Measurements from ENCODE around the gene PRKCI.

GRCh38 chr3:170179432-170179831 is 42.8 kb upstream of the PRKCI start:
- TF ChIP-seq USF1 (IDR thresholded peaks at IDR 0.05) = no peak
- no peak for TF ChIP-seq REST (IDR thresholded peaks at IDR 0.05; ENCODE audit: low read depth)
- TF ChIP-seq EGR1 (IDR thresholded peaks at IDR 0.05) = no peak
- TF ChIP-seq EP300 (IDR thresholded peaks at IDR 0.05; ENCODE audit: borderline replicate concordance) = no peak
- TF ChIP-seq FOXM1 (IDR thresholded peaks at IDR 0.05; ENCODE audit: borderline replicate concordance, low read depth) = no peak
- no peak for TF ChIP-seq YY1 (IDR thresholded peaks at IDR 0.05; ENCODE audit: low read depth)
- no peak for TF ChIP-seq TCF12 (IDR thresholded peaks at IDR 0.05; ENCODE audit: low read depth)

Measured in Ishikawa (cell line).